ENCODE data around the gene DNAJC3.

DNA sequence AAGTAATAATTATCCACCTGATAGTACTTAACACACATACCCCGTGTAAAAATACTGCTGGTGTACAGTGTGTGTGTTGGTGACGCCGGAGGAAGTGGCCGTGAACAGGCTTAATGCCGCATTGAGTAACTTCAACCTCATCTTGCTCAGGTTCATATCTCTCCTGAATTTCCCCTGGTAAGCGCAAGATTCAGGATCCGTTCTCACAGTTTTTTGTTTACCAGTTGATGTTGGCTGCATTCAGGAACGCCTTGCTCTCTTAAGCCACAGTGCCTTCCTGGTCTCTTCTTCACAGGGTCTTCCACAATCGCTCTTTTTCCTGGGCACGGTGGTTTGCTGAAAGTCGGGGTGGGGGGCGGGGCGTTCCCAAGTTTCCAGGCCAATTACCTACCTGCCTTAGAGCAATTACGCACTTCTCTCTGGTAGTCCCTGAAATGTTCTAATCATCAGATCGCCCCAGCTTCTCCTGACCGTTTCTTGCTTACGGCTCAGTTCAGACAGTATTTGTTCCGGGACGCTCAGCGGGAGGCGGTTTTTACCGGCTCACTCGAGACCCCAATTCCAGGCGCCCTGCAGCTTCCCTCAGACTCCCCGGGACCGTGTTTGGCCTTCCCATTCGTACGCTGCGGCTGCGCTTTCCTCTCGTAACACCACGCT is 706 bp upstream of the DNAJC3 start:
- TF ChIP-seq ZNF274 (IDR thresholded peaks at IDR 0.05; ENCODE audit: low read depth, low read length): no peak
- TF ChIP-seq YY1 (IDR thresholded peaks at IDR 0.05; ENCODE audit: insufficient read depth, insufficient read length): no peak
